Measurements from ENCODE around the gene PABPC1L.

The PABPC1L gene

DNA sequence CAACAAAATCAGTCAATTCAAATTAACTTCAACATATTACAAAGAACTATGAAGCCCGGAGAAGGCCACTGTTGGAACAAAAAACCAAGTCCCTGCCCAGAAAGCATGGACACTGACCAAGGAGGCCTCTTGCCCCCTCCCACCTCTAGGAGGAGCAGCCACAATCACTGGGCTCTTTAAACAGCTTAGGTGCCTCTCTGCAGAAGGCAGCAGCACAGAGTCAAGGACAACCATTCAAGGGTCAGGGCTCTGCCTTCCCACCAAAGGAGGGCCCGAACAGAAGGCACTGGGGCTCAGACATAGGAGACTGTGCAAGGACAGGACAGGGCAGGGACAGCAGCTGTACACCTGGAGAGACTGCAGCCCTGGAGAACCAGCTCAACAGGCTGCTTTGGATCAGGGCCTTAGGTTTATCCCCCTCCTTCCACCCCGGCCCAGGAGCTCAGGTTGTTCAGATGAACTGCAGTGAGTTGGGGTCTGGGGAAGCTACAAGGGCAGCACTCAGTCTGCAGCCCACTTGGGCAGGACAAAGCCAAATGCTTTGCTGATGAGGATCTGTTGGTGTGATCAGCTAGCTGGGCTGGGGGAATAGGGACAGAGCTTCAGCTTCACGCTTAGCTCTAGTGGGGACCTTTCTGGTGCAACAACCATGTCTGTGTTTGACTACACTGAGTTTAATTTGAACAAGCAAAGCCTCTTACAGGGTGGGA, 32.6 kb downstream of the PABPC1L start:
- Histone ChIP-seq H3F3A (ENCODE audit: insufficient read depth, low read length) (no peaks in the 10 kb centered on the region; the same call in 1 of the 2 replicates), H3K4me2 (ENCODE audit: low read depth, low read length) (no peak overlapping the region), H3K9me2 (replicated peaks; ENCODE audit: insufficient read depth, low read length) (no peaks in the 10 kb centered on the region), H3K4me1 (ENCODE audit: low read length) (no peaks in the 10 kb centered on the region), H3K9me3 (replicated peaks; ENCODE audit: insufficient read depth, low read length) (no peaks in the 10 kb centered on the region), H3K79me2 (ENCODE audit: low read length) (peaks cover 4% of the 10 kb centered on the region; the same call in 1 of the 2 replicates), H4K20me1 (ENCODE audit: insufficient read depth, low read length) (no peaks in the 10 kb centered on the region), H3K9ac (ENCODE audit: low read length) (no peak overlapping the region), H2AFZ (ENCODE audit: low read length) (no peak overlapping the region), H3K27ac (ENCODE audit: low read length) (no peak overlapping the region), H3K4me3 (ENCODE audit: low read length) (no peak overlapping the region), H3K36me3 (replicated peaks; ENCODE audit: insufficient read depth, low read length) (0 out of 2 replicates have a peak, but pooled peaks cover 10% of the 10 kb centered on the region), H3K27me3 (replicated peaks; ENCODE audit: insufficient read depth, low read length) (no peaks in the 10 kb centered on the region)
- TF ChIP-seq CTCF (IDR thresholded peaks at IDR 0.05; ENCODE audit: low read length), result no peak
- no peak for TF ChIP-seq EZH2 (optimal IDR thresholded peaks at IDR 0.05; ENCODE audit: low read depth, low read length)
- no peak for TF ChIP-seq EZH2phosphoT487 (IDR thresholded peaks at IDR 0.05; ENCODE audit: low read length)
- DNase-seq, result no peak

- TF ChIP-seq EZH2 (optimal IDR thresholded peaks at IDR 0.05; ENCODE audit: low read depth, low read length), result no peak
- no peak for TF ChIP-seq CTCF (IDR thresholded peaks at IDR 0.05; ENCODE audit: low read length)
- no peak for TF ChIP-seq EZH2phosphoT487 (IDR thresholded peaks at IDR 0.05; ENCODE audit: low read length)
- Histone ChIP-seq H3K4me1 (ENCODE audit: low read length) (no peaks in the 10 kb centered on the region), H3K36me3 (replicated peaks; ENCODE audit: insufficient read depth, low read length) (peaks cover 10% of the 10 kb centered on the region; the same call in 1 of the 2 replicates), H3K27me3 (replicated peaks; ENCODE audit: insufficient read depth, low read length) (no peaks in the 10 kb centered on the region), H3F3A (ENCODE audit: insufficient read depth, low read length) (no peaks in the 10 kb centered on the region; the same call in 1 of the 2 replicates), H3K9me3 (replicated peaks; ENCODE audit: insufficient read depth, low read length) (no peaks in the 10 kb centered on the region), H3K27ac (ENCODE audit: low read length) (no peak overlapping the region), H4K20me1 (ENCODE audit: insufficient read depth, low read length) (no peaks in the 10 kb centered on the region), H3K9ac (ENCODE audit: low read length) (no peak overlapping the region), H3K9me2 (replicated peaks; ENCODE audit: insufficient read depth, low read length) (no peaks in the 10 kb centered on the region), H3K4me3 (ENCODE audit: low read length) (no peak overlapping the region), H2AFZ (ENCODE audit: low read length) (no peak overlapping the region), H3K4me2 (ENCODE audit: low read depth, low read length) (no peak overlapping the region), H3K79me2 (ENCODE audit: low read length) (peaks cover 4% of the 10 kb centered on the region; the same call in 1 of the 2 replicates)
- DNase-seq, result no peak
These were observed 34.0 kb downstream of the PABPC1L start for GRCh38 chr20:44943828-44944227.

DNA sequence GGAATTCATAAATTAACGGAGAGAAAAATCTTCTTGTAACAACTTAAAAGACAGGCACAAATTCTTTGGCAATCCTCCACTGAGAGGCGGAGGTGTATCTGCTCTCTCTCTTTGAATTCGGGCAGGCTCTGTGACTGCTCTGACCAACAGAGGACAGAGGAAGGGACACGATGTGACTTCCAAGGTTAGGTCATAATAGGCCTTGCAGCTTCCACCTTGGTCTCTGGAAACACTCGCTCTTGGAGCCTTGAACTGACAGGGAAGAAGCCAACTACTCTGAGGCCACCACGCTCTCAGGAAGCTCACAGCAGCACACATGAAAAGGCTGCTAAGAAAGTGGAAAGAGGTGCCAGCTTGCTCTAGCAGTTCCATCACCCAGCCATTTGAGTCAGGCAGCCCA, 35.4 kb downstream of the PABPC1L start:
- Histone ChIP-seq H3K36me3 (replicated peaks; ENCODE audit: insufficient read depth, low read length) (peaks cover 15% of the 10 kb centered on the region; the same call in 1 of the 2 replicates), H4K20me1 (ENCODE audit: insufficient read depth, low read length) (no peaks in the 10 kb centered on the region), H3K4me3 (ENCODE audit: low read length) (no peak overlapping the region), H3K27ac (ENCODE audit: low read length) (no peak overlapping the region), H3K4me2 (ENCODE audit: low read depth, low read length) (no peak overlapping the region), H3F3A (ENCODE audit: insufficient read depth, low read length) (no peaks in the 10 kb centered on the region; the same call in 1 of the 2 replicates), H3K9me3 (replicated peaks; ENCODE audit: insufficient read depth, low read length) (no peaks in the 10 kb centered on the region), H3K79me2 (ENCODE audit: low read length) (peaks cover 4% of the 10 kb centered on the region; the same call in 1 of the 2 replicates), H2AFZ (ENCODE audit: low read length) (no peak overlapping the region), H3K9me2 (replicated peaks; ENCODE audit: insufficient read depth, low read length) (no peaks in the 10 kb centered on the region), H3K27me3 (replicated peaks; ENCODE audit: insufficient read depth, low read length) (no peaks in the 10 kb centered on the region), H3K4me1 (ENCODE audit: low read length) (no peaks in the 10 kb centered on the region), H3K9ac (ENCODE audit: low read length) (no peak overlapping the region)
- no peak for DNase-seq
- TF ChIP-seq EZH2phosphoT487 (IDR thresholded peaks at IDR 0.05; ENCODE audit: low read length), result no peak
- TF ChIP-seq EZH2 (optimal IDR thresholded peaks at IDR 0.05; ENCODE audit: low read depth, low read length), result no peak
- TF ChIP-seq CTCF (IDR thresholded peaks at IDR 0.05; ENCODE audit: low read length), result no peak

All from MM.1S (cell line).